Measurements from ENCODE around the gene PHETA1.

Gene PHETA1

DNA sequence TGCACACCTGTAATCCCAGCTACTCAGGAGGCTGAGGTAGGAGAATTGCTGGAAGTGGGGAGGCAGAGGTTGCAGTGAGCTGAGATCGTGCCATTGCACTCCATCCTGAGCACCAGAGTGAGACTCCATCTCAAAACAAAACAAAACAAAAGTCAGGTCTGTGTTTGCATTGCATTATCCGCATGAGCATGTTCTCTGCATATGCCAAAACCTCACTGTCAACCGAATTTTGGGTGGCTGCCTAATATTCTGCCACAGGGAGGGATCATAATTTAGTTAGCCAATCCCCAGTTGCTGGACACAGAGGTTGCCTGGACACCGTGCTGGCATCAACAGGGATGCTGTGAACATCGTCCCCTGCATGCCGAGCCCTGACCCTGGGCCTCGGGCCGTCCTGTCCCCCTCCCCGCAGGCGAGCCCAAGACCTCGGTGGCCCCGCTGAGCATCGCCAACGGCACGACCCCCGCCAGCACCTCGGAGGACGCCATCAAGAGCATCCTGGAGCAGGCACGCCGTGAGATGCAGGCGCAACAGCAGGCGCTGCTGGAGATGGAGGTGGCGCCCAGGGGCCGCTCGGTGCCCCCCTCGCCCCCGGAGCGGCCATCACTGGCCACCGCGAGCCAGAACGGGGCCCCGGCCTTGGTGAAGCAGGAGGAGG is 49.2 kb downstream of the PHETA1 start:
- DNase-seq, result no peak

- no peak for DNase-seq
Measured at GRCh38 chr12:111318450-111318849, 50.4 kb downstream of the PHETA1 start.

GRCh38 chr12:111316671-111317070 is 52.2 kb downstream of the PHETA1 start:
- DNase-seq, result no peak

DNA sequence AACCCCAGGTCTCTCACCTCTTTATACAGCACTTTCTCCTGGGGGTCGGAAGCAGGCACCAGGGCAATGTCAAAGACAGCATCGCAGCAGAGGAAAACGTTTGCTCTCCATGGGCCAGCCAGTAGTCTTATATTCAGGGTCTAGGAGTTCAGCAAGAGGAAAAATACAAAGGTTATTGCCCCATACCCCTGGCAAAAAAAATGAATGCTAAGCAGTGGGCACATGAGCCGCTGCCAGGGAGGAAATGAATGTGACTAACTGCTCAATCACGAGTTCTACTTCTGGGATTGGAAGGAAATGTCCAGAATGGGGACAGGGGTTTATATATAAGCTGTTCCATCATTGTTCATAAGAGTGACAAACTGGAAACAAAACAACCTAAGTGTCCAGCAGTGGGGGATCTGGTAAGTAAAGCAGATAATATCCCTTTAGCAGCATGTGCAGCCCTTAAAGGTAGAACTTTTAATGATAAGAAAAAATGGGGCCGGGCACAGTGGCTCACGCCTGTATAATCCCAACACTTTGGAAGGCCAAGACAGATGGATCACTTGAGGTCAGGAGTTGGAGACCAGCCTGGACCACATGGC is 53.8 kb downstream of the PHETA1 start:
- DNase-seq, result no peak

DNA sequence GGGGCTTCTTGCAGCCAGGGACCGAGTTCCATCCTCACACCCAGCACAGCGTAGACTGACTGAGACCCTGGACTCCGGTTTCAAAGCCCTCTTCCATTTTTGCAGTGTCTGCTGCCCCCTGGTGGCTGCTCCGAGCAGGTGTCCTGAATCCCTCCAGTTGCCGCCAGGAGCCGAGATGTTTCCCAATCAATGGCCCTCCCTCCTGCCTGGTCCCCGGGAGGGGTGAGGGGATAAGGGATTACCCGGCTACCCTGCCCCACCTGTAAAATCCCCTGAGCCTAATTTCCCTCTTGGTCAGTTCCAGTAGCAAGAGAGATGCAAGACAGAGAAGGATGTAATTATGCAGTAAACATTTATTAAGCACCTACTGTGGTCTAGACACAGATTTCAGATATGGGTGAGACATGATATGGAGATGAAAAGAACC is 55.0 kb downstream of the PHETA1 start:
- peak; percentile 5 to 48 for DNase-seq

GRCh38 chr12:111312708-111313107 is 56.2 kb downstream of the PHETA1 start:
- no peak for DNase-seq

DNA sequence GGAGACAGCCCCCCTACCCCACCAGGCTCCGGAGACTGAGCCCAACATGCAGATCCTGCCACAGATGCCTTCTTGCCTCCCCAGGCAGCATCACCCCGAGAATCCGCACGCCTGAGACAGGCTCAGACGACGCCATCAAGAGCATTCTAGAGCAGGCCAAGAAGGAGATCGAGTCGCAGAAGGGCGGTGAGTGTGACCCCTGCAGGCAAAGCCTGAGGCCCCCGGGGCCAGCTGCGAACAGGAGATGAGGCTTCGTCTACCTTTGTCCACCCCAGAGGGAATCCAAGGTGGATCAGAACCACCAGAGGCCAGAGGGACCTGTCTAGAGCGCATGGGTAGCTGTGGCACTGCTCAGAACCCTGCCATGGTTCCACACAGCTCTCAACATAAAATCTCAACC is 56.9 kb downstream of the PHETA1 start:
- no peak for DNase-seq

DNA sequence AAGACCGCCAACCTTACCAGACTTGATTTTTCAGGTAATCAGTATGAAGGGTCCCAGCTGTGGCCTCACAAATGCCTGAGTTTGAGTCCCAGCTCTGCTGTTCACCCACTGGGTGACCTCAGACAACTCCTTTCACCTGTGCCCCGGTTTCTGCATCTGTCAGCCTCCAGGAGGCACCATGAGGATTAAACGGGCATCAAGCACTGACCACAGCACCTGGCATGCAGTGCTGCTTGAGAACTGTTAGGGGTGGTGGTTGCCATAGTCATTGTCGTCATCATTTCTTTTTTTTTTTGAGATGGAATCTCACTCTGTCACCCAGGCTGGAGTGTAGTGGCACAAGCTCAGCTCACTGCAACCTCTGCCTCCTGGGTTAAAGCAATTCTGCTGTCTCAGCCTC is 57.9 kb downstream of the PHETA1 start:
- DNase-seq, result no peak
